GM13976 (cell line): ENCODE results near the gene TRIM65.

Experiments
- DNase-seq: peaks from one replicate; pipeline ENCODE4 v3.0.0; 2012; ENCODE audit warnings: low spot score
- CTCF ChIP-seq: IDR thresholded peaks from 2 replicates; pipeline ENCODE4 v1.5.1; 2012; ENCODE audit warnings: borderline replicate concordance, mild to moderate bottlenecking; ENCODE audit not compliant: insufficient read depth; ENCODE audit errors: extremely low read depth, missing control alignments, control extremely low read depth
- in situ Hi-C: fragments of 300-500 bp; cut with MboI; formaldehyde crosslinking; loops from one replicate; pipeline ENCODE4 v1.12.0; 2022; ENCODE audit warnings: low sequenced_read_pairs, mixed read lengths, inconsistent platforms; ENCODE audit not compliant: unreplicated experiment

The TRIM65 gene

GRCh38 chr17:75842411-75842810 is 54.3 kb downstream of the TRIM65 start:
- in situ Hi-C loops, result no loop called here
- DNase-seq, result no peak
- TF ChIP-seq CTCF, result no peak

GRCh38 chr17:75840799-75841164 is 56.0 kb downstream of the TRIM65 start:
- in situ Hi-C loops, result no loop called here
- no peak for TF ChIP-seq CTCF
- DNase-seq, result no peak

DNA sequence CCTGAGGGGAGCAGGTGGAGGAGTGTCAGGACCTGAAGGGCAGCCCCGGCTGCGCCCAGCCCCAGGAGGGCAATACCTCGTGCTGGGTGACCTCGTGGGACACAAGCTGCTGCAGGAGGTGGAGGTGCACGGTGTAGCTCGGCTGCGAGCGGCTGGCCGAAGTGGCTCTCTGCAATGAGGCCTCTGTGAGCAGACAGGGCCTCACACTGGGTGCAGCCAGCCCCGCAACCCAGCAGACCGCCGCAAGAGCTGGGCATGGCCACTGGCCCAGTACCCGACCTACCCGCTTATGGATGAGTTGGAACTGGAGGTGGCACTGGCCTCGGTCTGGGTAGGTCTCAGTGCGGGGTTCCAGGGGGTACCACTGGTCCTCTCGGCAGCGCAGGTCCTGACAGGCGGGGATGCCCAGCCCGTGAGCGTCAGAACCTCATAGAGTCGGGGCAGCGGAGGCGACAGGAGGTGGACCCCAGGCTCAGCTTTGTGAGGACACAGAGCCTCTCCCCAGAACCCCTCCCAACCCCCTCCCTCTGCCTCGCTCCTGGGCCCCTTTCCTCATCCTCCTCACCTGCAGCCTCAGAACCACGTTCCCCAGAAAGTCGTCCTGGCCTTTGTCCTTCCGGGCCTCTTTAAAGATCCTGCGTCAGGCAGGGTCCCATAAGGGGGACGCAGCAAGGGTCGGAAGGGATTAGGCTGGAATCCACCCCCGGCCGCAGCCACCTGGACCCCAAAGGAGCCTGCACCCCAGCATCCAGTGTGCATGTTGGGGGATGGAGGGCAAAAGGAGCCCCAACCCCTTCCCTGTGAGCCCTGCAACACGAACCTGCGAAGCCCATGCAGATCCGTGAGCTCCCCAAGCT is 56.6 kb downstream of the TRIM65 start:
- no peak for TF ChIP-seq CTCF
- in situ Hi-C loops, result no loop called here
- DNase-seq, result no peak
